H9 (cell line): ENCODE data around the gene RPL6. TPM values are rescaled to one million over a fixed set of nuclear protein-coding genes. Genes with fewer than 3 reads are reported as not detected.
A peak's percentile ranks its signal among the peaks of the same experiment; 100 is the strongest.

ENCODE experiments used
- DNase-seq: peaks from one replicate; pipeline ENCODE4 v3.0.0-alpha.2; 2017
- H2AFZ ChIP-seq: one replicate; pipeline ENCODE4 v1.6.1; 2013; ENCODE audit warnings: mild to moderate bottlenecking, low read length, control low read depth, moderate library complexity
- H2AK5ac ChIP-seq: 2 replicates; pipeline ENCODE4 v1.6.1; 2013; ENCODE audit warnings: low read length, control low read depth, mixed read lengths; ENCODE audit not compliant: insufficient read length
- H2BK120ac ChIP-seq: one replicate; pipeline ENCODE4 v1.6.1; 2013; ENCODE audit warnings: low read depth, mild to moderate bottlenecking, low read length, control low read depth, inconsistent platforms; ENCODE audit not compliant: poor library complexity, severe bottlenecking
- H2BK12ac ChIP-seq: 2 replicates; pipeline ENCODE4 v1.6.1; 2013; ENCODE audit warnings: low read length, control low read depth, mixed read lengths, low read depth; ENCODE audit not compliant: insufficient read length
- H2BK15ac ChIP-seq: 2 replicates; pipeline ENCODE4 v1.6.1; 2013; ENCODE audit warnings: low read depth, low read length, control low read depth
- H2BK20ac ChIP-seq: one replicate; pipeline ENCODE4 v1.6.1; 2013; ENCODE audit warnings: low read depth, mild to moderate bottlenecking, low read length, control low read depth, inconsistent platforms; ENCODE audit not compliant: poor library complexity, severe bottlenecking
- H2BK5ac ChIP-seq: 2 replicates; pipeline ENCODE4 v1.6.1; 2013; ENCODE audit warnings: low read length, control low read depth, mixed read lengths; ENCODE audit not compliant: insufficient read length
- H3K14ac ChIP-seq: 2 replicates; pipeline ENCODE4 v1.6.1; 2013; ENCODE audit warnings: low read length, control low read depth; ENCODE audit not compliant: insufficient read depth
- H3K18ac ChIP-seq: 2 replicates; pipeline ENCODE4 v1.6.1; 2013; ENCODE audit warnings: low read depth, mild to moderate bottlenecking, mixed read lengths, low read length, control low read depth; ENCODE audit not compliant: insufficient read length
- H3K23ac ChIP-seq: 2 replicates; pipeline ENCODE4 v1.6.1; 2013; ENCODE audit warnings: low read length, control low read depth, mixed read lengths, low read depth; ENCODE audit not compliant: insufficient read length
- H3K23me2 ChIP-seq: 2 replicates; pipeline ENCODE4 v1.6.1; 2013; ENCODE audit warnings: low read depth, mild to moderate bottlenecking, mixed read lengths, low read length, control low read depth; ENCODE audit not compliant: insufficient read length, poor library complexity, severe bottlenecking
- H3K27ac ChIP-seq: 2 replicates; pipeline ENCODE4 v1.5.1; 2013; ENCODE audit warnings: low read length, control low read depth, mixed read lengths, low read depth; ENCODE audit not compliant: insufficient read length
- H3K27me3 ChIP-seq: 2 replicates; pipeline ENCODE4 v1.6.1; 2013; ENCODE audit warnings: low read length, control low read depth, inconsistent platforms; ENCODE audit not compliant: insufficient read depth
- H3K4ac ChIP-seq: 2 replicates; pipeline ENCODE4 v1.6.1; 2013; ENCODE audit warnings: low read depth, mild to moderate bottlenecking, control low read depth, inconsistent platforms, low read length, moderate library complexity
- H3K4me1 ChIP-seq: 2 replicates; pipeline ENCODE4 v1.6.1; 2013; ENCODE audit warnings: low read length, control low read depth, inconsistent platforms; ENCODE audit not compliant: insufficient read depth
- H3K4me2 ChIP-seq: 2 replicates; pipeline ENCODE4 v1.6.1; 2013; ENCODE audit warnings: low read length, control low read depth, mixed read lengths; ENCODE audit not compliant: insufficient read length, insufficient read depth
- H3K56ac ChIP-seq: 2 replicates; pipeline ENCODE4 v1.6.1; 2013; ENCODE audit warnings: low read depth, mild to moderate bottlenecking, mixed read lengths, low read length, control low read depth; ENCODE audit not compliant: insufficient read length
- H3K79me1 ChIP-seq: 2 replicates; pipeline ENCODE4 v1.6.1; 2013; ENCODE audit warnings: low read depth, mild to moderate bottlenecking, moderate library complexity, low read length, control low read depth, inconsistent platforms; ENCODE audit not compliant: insufficient read depth, poor library complexity, severe bottlenecking
- H3K79me2 ChIP-seq: 2 replicates; pipeline ENCODE4 v1.6.1; 2013; ENCODE audit warnings: low read length, control low read depth, inconsistent platforms; ENCODE audit not compliant: insufficient read depth
- H3K9ac ChIP-seq: 2 replicates; pipeline ENCODE4 v1.6.1; 2013; ENCODE audit warnings: low read length, control low read depth, mixed read lengths; ENCODE audit not compliant: insufficient read length; ENCODE audit errors: extremely low read depth
- H3K9me3 ChIP-seq: one replicate; pipeline ENCODE4 v1.6.1; 2013; ENCODE audit warnings: low read depth, low read length, inconsistent platforms; ENCODE audit not compliant: control insufficient read depth
- H3T11ph ChIP-seq: one replicate; pipeline ENCODE4 v1.6.1; 2013; ENCODE audit warnings: mild to moderate bottlenecking, low read length, control low read depth, inconsistent platforms
- H4K20me1 ChIP-seq: one replicate; pipeline ENCODE4 v1.6.1; 2013; ENCODE audit not compliant: control insufficient read depth, insufficient read length, insufficient read depth
- H4K5ac ChIP-seq: 2 replicates; pipeline ENCODE4 v1.6.1; 2013; ENCODE audit warnings: low read depth, mild to moderate bottlenecking, mixed read lengths, low read length, control low read depth; ENCODE audit not compliant: insufficient read length
- H4K8ac ChIP-seq: replicated peaks from 2 replicates; pipeline ENCODE4 v1.6.1; 2013; ENCODE audit warnings: low read length, control low read depth, mixed read lengths, low read depth; ENCODE audit not compliant: insufficient read length
- H4K91ac ChIP-seq: 2 replicates; pipeline ENCODE4 v1.6.1; 2013; ENCODE audit warnings: low read depth, mild to moderate bottlenecking, moderate library complexity, mixed read lengths, low read length, control low read depth; ENCODE audit not compliant: insufficient read length
- H3K27ac Mint-ChIP-seq, 3 experiments: 2 replicates in 2 of 3; 3 replicates in 1 of 3; pipeline ENCODE4 v1.8.0; 2020 to 2021; ENCODE audit warnings: mixed read lengths in 3 of 3, mild to moderate bottlenecking in 1 of 3, moderate library complexity in 1 of 3
- H3K27me3 Mint-ChIP-seq: 2 replicates; pipeline ENCODE4 v1.8.0; 2021; ENCODE audit warnings: low read depth, mild to moderate bottlenecking, moderate library complexity, mixed read lengths
- H3K36me3 Mint-ChIP-seq, 3 experiments: 2 replicates in 2 of 3; 3 replicates in 1 of 3; pipeline ENCODE4 v1.8.0; 2020 to 2021; ENCODE audit warnings: low read depth in 3 of 3, mixed read lengths in 3 of 3; ENCODE audit not compliant: insufficient read depth in 1 of 3
- H3K4me1 Mint-ChIP-seq, 2 experiments: 2 replicates each; pipeline ENCODE4 v1.8.0; 2020; ENCODE audit warnings: mixed read lengths in 2 of 2
- H3K4me3 Mint-ChIP-seq, 2 experiments: 2 replicates in 1 of 2; 3 replicates in 1 of 2; pipeline ENCODE4 v1.8.0; 2020 to 2021; ENCODE audit warnings: mild to moderate bottlenecking in 2 of 2, mixed read lengths in 2 of 2, moderate library complexity in 1 of 2
- H3K9me3 Mint-ChIP-seq, 2 experiments: 2 replicates in 1 of 2; 3 replicates in 1 of 2; pipeline ENCODE4 v1.8.0; 2020; ENCODE audit warnings: mild to moderate bottlenecking in 2 of 2, mixed read lengths in 2 of 2, moderate library complexity in 1 of 2
- WGBS: extraction: QIAGEN DNeasy Blood & Tissue Kit; methylation state at CpG from one replicate; pipeline ENCODE4 v1.1.7; 2013; ENCODE audit warnings: missing lambda C conversion rate, low lambda C conversion rate, mixed read lengths; ENCODE audit not compliant: insufficient read length; ENCODE audit errors: extremely low coverage; 5-methylcytosine and 5-hydroxymethylcytosine counted together
- total RNA-seq: library from RNA; stranded (reverse); gene quantifications from 2 replicates; pipeline ENCODE4 v1.2.1, GENCODE V29; 2021
- TF ChIP-seq, protein P1 (sequence below): fragments of 200-600 bp; sonication (generic); conservative IDR thresholded peaks from 3 replicates; pipeline ENCODE4 v1.8.0; 2021; ENCODE audit warnings: antibody characterized with exemption, mild to moderate bottlenecking

RPL6 gene
- total RNA-seq, 1 experiment from 2014 or later: 1,921 TPM

DNA sequence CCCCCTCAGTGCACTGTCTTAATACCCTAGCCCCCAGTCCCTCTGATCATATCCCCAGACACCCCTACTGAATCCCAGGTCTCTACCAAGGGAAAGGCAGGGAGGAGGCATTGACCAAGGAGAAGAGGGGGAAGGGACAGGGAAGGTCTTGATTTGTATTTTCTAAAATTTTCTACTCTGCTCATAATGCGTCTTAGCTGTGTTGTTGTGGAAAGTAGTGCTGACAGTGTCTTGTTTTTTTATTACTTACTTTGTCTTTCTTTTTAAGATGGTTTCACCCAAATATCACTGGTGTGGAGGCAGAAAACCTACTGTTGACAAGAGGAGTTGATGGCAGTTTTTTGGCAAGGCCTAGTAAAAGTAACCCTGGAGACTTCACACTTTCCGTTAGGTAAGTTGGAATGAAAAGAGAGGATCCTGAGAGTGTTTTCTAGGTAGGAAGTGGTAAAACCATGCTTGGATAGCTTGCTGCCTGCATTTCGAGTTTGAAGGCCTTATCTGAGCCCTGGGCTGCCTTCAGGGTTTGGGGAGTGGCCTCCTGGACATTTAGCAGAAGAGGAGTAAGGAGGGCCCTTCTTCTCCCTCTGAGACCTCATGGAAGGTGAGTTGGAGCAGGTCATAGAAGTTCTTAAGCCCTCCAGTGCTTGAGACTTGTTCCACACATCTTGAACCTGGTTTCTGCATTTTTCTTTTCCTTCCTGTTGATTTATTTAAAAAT, 36.8 kb upstream of the RPL6 start:
- Histone ChIP-seq H4K8ac (no peak overlapping the region), H4K5ac (no peak overlapping the region), H2BK5ac (no peak overlapping the region), H3K79me1 (peaks cover 5% of the 10 kb centered on the region), H2AK5ac (no peak overlapping the region), H2BK20ac (no peak overlapping the region), H3K14ac (no peak overlapping the region), H2BK12ac (no peak overlapping the region), H3K9ac (no peak overlapping the region), H2AFZ (no peak overlapping the region), H3K9me3 (no peaks in the 10 kb centered on the region), H3K18ac (no peak overlapping the region), H3K23ac (no peak overlapping the region), H3K4me2 (no peak overlapping the region), H3K23me2 (no peaks in the 10 kb centered on the region), H3K27me3 (no peaks in the 10 kb centered on the region), H3T11ph (no peak overlapping the region), H4K20me1 (no peaks in the 10 kb centered on the region), H4K91ac (no peak overlapping the region), H3K4ac (no peak overlapping the region), H3K56ac (no peak overlapping the region), H3K4me1 (no peaks in the 10 kb centered on the region), H2BK15ac (no peak overlapping the region), H2BK120ac (no peak overlapping the region), H3K27ac (no peak overlapping the region), H3K79me2 (no peaks in the 10 kb centered on the region; the same call in 1 of the 2 replicates)
- no peak overlapping the region for H3K4me3 Mint-ChIP-seq
- TF ChIP-seq, protein P1, sequence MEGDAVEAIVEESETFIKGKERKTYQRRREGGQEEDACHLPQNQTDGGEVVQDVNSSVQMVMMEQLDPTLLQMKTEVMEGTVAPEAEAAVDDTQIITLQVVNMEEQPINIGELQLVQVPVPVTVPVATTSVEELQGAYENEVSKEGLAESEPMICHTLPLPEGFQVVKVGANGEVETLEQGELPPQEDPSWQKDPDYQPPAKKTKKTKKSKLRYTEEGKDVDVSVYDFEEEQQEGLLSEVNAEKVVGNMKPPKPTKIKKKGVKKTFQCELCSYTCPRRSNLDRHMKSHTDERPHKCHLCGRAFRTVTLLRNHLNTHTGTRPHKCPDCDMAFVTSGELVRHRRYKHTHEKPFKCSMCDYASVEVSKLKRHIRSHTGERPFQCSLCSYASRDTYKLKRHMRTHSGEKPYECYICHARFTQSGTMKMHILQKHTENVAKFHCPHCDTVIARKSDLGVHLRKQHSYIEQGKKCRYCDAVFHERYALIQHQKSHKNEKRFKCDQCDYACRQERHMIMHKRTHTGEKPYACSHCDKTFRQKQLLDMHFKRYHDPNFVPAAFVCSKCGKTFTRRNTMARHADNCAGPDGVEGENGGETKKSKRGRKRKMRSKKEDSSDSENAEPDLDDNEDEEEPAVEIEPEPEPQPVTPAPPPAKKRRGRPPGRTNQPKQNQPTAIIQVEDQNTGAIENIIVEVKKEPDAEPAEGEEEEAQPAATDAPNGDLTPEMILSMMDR: no peak
- no peaks in the 10 kb centered on the region for H3K27me3 Mint-ChIP-seq
- DNase-seq: no peak
- WGBS: no CpG with 5 or more reads among the region's 3 CpGs
- H3K4me1 Mint-ChIP-seq: no peaks in the 10 kb centered on the region
- no peaks in the 10 kb centered on the region for H3K9me3 Mint-ChIP-seq
- peaks cover 12 to 38% (median 19%) of the 10 kb centered on the region in 3 experiments; a peak in 6 of 7 replicates for H3K36me3 Mint-ChIP-seq
- H3K27ac Mint-ChIP-seq: peak overlapping the region in 2 of 3 experiments; percentile 57 to 63; a peak in 4 of 7 replicates
